ENCODE measurements around the gene MS4A2.
"Not testable (repeated sequence)": the region's sequence is repeated elsewhere in the genome, so short reads cannot be mapped to it uniquely, and the experiment has no call there.

Gene MS4A2

DNA sequence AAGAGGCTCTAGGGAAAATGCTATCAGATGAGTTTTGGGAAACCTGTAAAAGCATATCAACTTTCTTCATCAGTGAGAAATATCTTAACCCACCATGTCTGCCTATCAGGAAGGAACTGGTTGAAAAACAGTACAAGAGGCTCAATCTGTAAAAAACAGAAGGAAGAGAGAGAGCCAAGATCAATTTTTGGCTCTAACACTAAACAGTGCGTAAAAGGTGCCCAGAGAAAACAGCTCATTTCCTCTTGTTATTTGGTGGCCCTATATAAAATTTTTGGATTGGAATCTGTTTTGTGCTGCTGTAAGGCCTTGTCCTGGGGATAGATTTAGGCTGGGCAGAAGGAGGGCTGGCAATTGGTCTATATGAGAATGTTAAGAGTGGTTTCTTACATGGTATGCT lies 12.1 kb downstream of the MS4A2 start:
- in situ Hi-C loops (cut with MboI; ENCODE audit: low sequenced_read_pairs): no loop called here

GRCh38 chr11:60101368-60101767 lies 12.9 kb downstream of the MS4A2 start:
- in situ Hi-C loops (cut with MboI; ENCODE audit: low sequenced_read_pairs): not testable (repeated sequence)

DNA sequence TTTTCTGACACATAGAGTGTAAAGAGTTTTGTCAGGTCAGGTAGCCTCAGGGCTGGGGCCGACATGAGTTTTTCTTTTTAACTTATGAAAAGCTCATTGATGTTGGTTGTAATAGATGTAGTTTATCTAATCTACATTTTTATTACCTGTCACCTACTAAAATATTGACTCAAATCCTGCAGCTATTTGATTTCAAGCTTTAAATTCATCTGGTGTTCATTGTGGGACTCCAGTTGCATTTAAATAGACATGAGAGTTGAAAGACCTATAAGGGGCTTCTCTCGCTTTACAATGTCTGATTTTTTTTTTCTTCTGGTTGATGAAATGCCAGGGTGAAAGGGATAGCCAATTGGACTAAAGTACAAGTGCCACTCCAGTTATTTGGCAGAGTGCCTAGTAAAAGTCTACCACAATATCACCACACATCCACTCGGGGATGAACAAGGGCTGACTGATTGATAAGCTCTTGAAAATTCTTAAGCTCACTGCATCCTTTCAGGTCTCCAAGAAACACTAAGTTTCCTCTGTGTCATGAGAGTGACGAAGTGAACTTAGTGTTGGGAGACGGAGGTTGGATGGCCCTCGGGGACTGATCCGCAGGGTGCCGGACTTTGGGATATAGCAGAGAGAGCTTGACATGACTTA lies 16.1 kb downstream of the MS4A2 start:
- in situ Hi-C loops (cut with MboI; ENCODE audit: low sequenced_read_pairs): not testable (repeated sequence)

GRCh38 chr11:60108631-60109030 lies 20.2 kb downstream of the MS4A2 start:
- in situ Hi-C loops (cut with MboI; ENCODE audit: low sequenced_read_pairs): not testable (repeated sequence)

DNA sequence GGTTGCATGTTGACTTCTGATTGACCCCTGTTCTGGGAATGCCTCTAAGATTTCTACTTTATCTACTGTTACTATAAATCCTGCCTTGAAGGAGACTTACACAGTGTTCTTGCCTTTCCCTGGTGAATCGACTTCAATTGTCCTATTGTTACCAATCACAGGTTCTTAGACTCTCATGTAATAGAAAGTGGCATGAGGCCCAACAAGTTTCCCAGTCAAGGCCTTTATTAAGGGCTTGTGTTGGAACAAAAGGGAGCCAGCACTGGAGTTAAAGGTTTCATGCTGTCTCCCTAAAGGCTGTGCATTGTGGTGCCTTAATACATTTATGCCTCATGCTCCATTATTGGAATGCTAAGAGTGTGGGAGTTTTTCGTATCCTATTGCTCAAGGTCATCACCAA lies 23.3 kb downstream of the MS4A2 start:
- in situ Hi-C loops (cut with MboI; ENCODE audit: low sequenced_read_pairs): no loop called here

- in situ Hi-C loops (cut with MboI; ENCODE audit: low sequenced_read_pairs): no loop called here
Measured at GRCh38 chr11:60116996-60117790, 28.7 kb downstream of the MS4A2 start.

- in situ Hi-C loops (cut with MboI; ENCODE audit: low sequenced_read_pairs): no loop called here
Measured at GRCh38 chr11:60118338-60118737, 29.9 kb downstream of the MS4A2 start.

GRCh38 chr11:60119710-60120109 lies 31.2 kb downstream of the MS4A2 start:
- in situ Hi-C loops (cut with MboI; ENCODE audit: low sequenced_read_pairs): no loop called here

- in situ Hi-C loops (cut with MboI; ENCODE audit: low sequenced_read_pairs): no loop called here
Measured at GRCh38 chr11:60121264-60121663, 32.8 kb downstream of the MS4A2 start.

DNA sequence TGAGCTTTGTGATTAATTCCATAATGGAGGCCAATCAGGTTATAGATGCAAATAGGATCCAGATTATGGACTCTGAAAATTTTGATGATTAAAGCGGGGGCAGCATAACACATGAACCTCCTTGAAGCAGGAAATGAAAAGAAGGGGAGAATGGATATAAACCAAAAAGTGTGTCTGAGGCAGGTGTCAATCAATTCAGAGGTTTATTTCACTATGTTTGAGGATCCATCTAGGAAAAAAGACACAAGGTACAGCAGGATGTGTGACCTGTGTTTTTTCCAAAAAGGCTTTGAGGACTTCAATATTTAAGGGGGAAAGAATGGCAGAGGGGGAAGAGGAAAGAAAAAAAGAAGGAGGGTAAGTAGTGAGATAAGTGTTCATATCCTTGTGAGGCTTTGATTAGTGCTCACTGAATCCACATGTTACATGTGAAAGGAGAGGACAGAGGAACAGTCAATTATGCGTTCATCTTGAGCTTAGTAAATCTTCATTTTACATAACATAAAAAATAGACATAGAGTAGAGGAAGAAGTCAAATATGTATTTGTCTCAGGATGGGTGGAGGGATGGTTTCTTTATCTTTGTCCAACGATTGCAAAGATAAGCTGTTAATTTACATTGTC lies 34.1 kb downstream of the MS4A2 start:
- in situ Hi-C loops (cut with MboI; ENCODE audit: low sequenced_read_pairs): no loop called here

DNA sequence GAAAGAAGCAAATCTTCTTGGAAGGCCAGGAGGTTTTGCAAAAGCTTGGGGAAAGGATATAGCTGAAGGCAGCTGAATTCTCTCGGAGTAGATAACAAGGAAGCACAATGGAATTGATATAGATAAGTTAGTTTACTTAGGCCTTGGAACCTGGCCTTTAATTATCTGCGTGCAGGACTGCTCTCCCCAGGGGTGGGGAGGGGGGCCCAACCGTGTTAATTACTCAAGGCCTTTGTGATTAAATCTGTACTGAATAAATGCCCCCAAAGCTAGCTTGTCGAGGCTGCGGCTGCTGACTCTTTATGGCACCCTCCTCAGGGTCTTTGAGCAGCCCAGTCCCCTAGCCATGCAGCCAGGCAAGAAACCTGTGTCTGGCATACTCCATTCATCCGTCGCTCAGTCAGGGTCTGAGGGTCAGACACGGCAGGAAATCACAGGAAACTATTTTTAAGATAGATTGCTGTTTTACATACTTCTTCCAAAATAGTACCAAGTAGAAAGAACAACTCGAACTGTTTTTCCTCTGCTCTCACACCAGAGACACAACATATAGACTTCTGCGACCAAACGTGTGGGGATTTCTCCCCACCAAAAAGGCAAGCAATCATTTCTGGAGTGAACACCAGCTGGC lies 36.5 kb downstream of the MS4A2 start:
- in situ Hi-C loops (cut with MboI; ENCODE audit: low sequenced_read_pairs): no loop called here

- in situ Hi-C loops (cut with MboI; ENCODE audit: low sequenced_read_pairs): no loop called here
Measured at GRCh38 chr11:60125956-60126585, 37.6 kb downstream of the MS4A2 start.

DNA sequence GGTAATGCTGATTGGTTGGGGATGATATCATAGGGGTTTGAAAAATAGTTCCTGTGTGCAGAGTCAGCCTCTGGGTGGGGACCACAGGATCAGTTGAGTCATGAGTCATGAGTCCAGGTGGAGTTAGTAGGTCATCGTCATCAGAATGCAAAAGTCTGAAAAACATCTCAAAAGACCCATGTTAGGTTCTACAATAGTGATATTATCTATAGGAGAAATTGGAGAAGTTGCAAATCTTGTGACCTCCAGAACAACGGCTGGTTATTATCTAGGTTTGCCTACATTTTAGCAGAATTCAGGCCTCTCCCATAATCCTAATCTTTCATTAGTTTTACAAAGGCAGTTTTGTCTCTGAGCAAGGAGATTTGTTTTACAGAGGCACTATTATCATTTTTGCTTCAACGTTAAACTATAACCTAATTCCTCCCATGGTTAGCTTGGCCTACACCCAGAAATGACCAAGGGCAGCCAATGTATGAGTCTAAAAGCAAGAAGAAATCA lies 38.9 kb downstream of the MS4A2 start:
- in situ Hi-C loops (cut with MboI; ENCODE audit: low sequenced_read_pairs): no loop called here

GRCh38 chr11:60128376-60128775 lies 39.9 kb downstream of the MS4A2 start:
- in situ Hi-C loops (cut with MboI; ENCODE audit: low sequenced_read_pairs): no loop called here

GRCh38 chr11:60128866-60129265 lies 40.4 kb downstream of the MS4A2 start:
- in situ Hi-C loops (cut with MboI; ENCODE audit: low sequenced_read_pairs): not testable (repeated sequence)

GRCh38 chr11:60129853-60130252 lies 41.4 kb downstream of the MS4A2 start:
- in situ Hi-C loops (cut with MboI; ENCODE audit: low sequenced_read_pairs): no loop called here

GRCh38 chr11:60130496-60130895 lies 42.0 kb downstream of the MS4A2 start:
- in situ Hi-C loops (cut with MboI; ENCODE audit: low sequenced_read_pairs): no loop called here

- in situ Hi-C loops (cut with MboI; ENCODE audit: low sequenced_read_pairs): no loop called here
Measured at GRCh38 chr11:60131912-60132311, 43.4 kb downstream of the MS4A2 start.

DNA sequence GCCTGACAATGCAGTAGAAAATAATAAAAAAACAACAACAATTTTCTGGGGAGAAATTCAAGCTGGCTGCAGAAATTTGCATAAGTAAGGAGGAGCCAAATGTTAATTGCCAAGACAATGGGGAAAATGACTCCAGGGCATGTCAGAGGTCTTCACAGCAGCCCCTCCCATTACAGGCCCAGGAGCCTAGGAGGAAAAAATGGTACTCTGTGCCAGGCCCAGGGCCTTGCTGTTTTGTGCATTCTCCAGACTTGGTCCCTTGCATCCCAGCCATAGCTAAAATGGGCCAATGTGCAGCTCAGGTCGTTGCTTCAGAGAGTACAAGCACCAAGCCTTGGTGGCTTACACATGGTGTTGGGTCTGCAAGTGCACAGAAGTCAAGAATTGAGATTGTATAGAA lies 45.5 kb downstream of the MS4A2 start:
- in situ Hi-C loops (cut with MboI; ENCODE audit: low sequenced_read_pairs): no loop called here

GRCh38 chr11:60143768-60144167 lies 55.3 kb downstream of the MS4A2 start:
- in situ Hi-C loops (cut with MboI; ENCODE audit: low sequenced_read_pairs): no loop called here

- in situ Hi-C loops (cut with MboI; ENCODE audit: low sequenced_read_pairs): loop anchor here (5.0 kb wide), 1 partner anchor 323 kb away; no protein-coding TSS in a partner anchor
Measured at GRCh38 chr11:60145677-60146076, 57.2 kb downstream of the MS4A2 start.
